Right lung (tissue), 5 donors: ENCODE measurements around the gene JAK3. TPM values are rescaled to one million over a fixed set of nuclear protein-coding genes. Genes with fewer than 3 reads are reported as not detected.
"Not testable (repeated sequence)": the region's sequence is repeated elsewhere in the genome, so short reads cannot be mapped to it uniquely, and the experiment has no call there.

Experiments used
- DNase-seq, 2 donors: peaks; one replicate each; pipeline ENCODE4 v3.0.0-alpha.2; 2013
- polyA plus RNA-seq, 5 donors: library from polyadenylated mRNA; unstranded; fragments of 120-200 nt; gene quantifications; one replicate each; pipeline versions ENCODE4 v1.2.1 to v1.2.3, GENCODE V29; 2013; ENCODE audit warnings: inconsistent platforms in 1 of 5, low replicate concordance in 1 of 5; ENCODE audit not compliant: insufficient read length in 5 of 5, insufficient read depth in 1 of 5

JAK3 gene
- polyA plus RNA-seq, 5 donors = 1.9 to 3.4 (median 2.8) TPM

- no peak for DNase-seq
These were observed 40.0 kb downstream of the JAK3 start for GRCh38 chr19:17807731-17808316.

- DNase-seq = no peak
These were observed 40.8 kb downstream of the JAK3 start for GRCh38 chr19:17806945-17807344.

- DNase-seq = no peak
These were observed 42.4 kb downstream of the JAK3 start for GRCh38 chr19:17805427-17805826.

GRCh38 chr19:17803264-17803896, 44.4 kb downstream of the JAK3 start:
- DNase-seq = no peak

GRCh38 chr19:17802137-17802858, 45.5 kb downstream of the JAK3 start:
- DNase-seq = no peak

GRCh38 chr19:17798599-17798998, 49.2 kb downstream of the JAK3 start:
- DNase-seq = not testable (repeated sequence)

- DNase-seq = no peak
These were observed 50.2 kb downstream of the JAK3 start for GRCh38 chr19:17797424-17798201.

- no peak for DNase-seq
These were observed 50.9 kb downstream of the JAK3 start for GRCh38 chr19:17796838-17797423.

- DNase-seq = no peak
These were observed 51.6 kb downstream of the JAK3 start for GRCh38 chr19:17796013-17796837.

GRCh38 chr19:17795495-17795856, 52.3 kb downstream of the JAK3 start:
- no peak for DNase-seq

- DNase-seq = no peak
These were observed 52.9 kb downstream of the JAK3 start, which contains the start of gene B3GNT3 for GRCh38 chr19:17794731-17795494. Gene B3GNT3, plus strand, starts transcription at chr19:17795138. Its CDS starts 12,670 bp downstream, at chr19:17807808.

GRCh38 chr19:17794412-17794730, 53.4 kb downstream of the JAK3 start:
- DNase-seq = no peak

- no peak for DNase-seq
These were observed 57.6 kb downstream of the JAK3 start for GRCh38 chr19:17790059-17790780.

- DNase-seq = no peak
These were observed 59.1 kb downstream of the JAK3 start for GRCh38 chr19:17788632-17789031.

- no peak for DNase-seq
These were observed 60.4 kb downstream of the JAK3 start for GRCh38 chr19:17787274-17787913.

- DNase-seq = peak; percentile 29 to 40
These were observed 63.4 kb downstream of the JAK3 start for GRCh38 chr19:17784201-17785008.

- not testable (repeated sequence) for DNase-seq
These were observed 64.1 kb downstream of the JAK3 start for GRCh38 chr19:17783721-17784120.

GRCh38 chr19:17780781-17781180, 67.0 kb downstream of the JAK3 start:
- no peak for DNase-seq
